Inflammatory macrophage treated with lipopolysaccharide for 4 hours (primary cell): ENCODE data around the gene EGFLAM.

Source experiments
- DNase-seq: peaks from one replicate; pipeline ENCODE4 v3.0.0-alpha.2; 2020

The EGFLAM gene

DNA sequence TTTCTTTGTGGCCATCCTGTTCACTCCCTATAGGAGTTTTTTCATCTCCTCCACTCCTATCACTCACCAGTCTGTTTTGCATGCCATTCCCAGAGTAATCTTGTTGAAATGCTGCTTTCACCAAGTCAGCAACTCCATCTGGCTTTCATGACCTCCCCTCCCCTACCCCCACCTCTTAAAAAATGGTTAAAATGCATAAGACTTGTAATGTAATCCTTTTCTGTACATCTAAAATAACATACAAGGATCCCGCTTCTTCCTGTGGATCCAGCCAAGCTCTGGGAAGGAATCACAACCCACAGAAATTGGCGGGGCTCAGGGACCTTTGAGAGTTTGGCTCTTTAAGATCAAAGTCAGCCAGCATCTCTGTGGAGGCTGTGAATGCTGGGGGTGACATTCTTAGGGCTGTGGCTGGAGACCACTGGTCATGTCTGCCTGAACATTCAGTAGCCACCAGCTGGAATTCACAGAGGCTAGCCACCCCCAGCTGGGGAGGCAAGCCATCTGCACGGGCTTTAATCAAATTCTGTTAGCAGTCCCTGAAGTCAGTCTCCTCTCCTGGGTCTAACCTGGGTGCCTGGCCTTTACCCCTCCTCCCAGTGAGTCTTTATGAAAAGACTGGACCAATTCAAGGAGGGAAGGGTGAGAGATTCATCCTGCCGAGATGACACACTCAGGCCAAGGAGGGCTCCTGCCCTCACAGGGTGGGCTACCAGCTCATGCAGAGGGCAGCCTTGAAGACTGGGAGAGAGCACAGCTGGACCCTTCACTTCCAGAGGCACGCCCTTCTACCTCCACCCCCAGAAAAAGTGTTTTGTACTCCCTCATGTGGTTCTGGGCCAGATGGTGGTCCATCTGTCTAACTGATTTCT is 165.2 kb downstream of the EGFLAM start:
- no peak for DNase-seq

DNA sequence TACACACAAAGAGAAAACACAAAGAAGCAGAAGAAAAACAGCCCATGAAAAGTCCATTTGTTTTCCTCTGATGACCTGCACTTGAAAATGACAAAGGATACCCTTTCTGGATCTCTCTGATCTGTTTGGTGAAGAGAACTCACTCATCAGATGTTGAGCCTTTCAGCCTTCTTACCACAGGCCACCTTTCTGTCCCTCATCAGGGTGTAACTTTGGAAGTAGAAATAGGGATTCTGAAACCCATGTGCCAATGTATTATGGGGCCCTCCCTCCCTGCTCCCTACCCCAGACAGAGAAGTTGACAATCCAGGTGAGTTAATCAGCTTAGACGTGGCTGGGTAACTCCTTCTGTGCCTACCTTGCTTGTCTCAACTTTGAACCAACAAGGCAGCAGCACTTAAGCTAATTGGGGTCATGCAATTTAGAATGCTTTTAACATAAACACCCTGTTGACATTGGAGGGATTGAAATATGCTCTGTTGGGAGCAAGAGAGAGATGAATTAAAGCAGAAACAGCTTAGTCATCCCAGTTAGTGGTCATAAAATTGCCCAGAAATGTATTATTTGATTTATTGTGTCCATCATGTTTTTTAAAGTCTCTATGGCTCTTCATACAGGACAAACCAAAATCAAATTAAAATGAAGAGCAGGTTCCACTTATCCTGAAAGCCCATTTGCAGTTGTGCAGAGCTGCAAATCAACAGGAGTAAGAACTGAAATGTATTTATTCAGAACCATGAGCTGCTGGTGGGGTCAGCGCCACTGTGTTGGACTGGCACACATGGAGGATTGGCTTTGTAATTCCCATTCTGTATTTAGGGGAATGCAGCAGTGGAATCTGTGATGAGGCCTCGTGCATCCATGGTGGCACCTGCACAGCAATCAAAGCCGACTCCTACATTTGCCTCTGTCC is 166.0 kb downstream of the EGFLAM start:
- DNase-seq, result no peak

DNA sequence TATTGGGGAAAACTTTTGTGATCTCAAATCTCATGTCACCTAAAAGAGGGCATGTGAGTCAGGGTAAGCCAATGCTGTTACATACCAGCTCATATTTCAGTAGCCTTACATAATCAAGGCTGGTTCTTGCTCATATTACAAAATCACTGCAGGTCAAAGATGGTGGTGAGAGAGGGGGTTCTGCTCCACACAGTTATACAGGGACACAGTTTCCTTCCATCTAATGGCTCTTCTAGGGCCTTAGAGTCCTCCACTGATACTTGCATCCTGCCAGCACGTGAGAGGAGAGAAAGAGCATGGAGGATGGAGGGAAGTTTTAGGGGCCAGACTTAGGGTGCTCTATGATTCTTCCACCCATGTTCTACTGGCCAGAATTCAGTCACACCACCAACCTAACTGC is 168.1 kb downstream of the EGFLAM start:
- no peak for DNase-seq

DNA sequence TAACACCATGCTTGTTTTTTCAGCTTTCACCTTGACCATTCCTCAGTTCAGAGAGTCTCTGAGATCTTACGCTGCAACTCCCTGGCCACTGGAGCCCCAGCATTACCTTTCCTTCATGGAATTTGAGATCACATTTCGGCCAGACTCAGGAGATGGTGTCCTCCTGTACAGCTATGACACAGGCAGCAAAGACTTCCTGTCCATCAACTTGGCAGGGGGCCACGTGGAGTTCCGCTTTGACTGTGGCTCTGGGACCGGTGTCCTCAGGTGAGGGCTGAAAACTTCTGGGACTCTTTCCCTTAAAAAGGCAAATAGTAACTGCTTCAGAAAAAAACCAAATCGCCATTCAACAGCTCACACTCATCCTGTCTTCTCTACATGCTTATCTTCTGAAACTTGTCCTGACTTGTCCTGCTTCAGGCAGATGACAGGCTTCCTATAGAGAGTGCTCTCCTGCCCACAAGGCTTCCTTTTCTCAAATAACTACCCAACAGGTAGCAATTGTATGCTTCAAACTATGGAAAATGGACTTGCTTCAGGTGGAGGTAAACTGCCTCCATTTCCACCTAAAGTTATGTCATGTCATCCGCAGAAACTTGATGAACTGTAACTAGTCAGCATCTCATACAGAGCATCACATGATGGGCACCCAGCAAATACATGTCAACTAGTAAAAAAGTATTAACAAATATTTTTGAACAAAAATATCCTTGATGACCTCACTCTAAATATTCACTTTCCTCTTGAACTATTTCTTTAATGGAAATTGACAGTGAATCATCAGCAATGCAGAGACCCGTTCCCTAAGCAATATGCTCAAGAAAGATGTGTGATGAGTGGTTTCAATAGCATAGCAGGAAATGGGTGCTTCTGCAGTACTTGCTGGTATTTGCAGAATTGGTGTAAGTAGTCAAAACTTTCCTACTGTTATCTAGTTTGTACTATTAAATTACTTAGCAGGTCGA is 168.9 kb downstream of the EGFLAM start:
- DNase-seq, result no peak

DNA sequence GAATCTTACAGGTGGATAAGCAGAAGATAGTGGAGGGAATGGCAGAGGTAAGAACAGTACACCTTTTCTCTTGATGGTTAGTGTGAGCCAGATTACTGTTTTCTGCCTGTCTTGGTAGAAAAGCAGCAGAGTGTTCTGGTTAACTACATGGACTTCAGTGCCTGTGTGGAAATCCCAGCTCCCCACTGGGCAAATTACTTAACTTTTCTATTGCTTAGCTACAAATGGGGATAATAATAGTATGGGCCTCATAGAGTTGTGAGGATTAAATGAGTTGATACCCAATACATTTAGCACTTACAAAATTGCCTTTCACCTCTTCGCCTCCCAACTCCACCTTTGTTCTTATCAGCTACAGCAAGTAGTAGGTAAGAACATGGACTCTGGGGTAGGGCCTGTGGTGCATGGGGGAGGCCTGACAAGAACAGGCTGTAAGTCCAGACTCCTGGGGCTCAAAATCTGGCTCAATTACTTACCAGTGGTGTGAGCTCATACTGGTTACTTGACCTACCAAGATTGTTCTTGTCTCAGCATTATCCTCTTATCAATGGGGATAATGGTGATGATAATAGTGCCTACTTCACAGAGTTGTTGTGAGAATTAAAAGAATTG is 173.0 kb downstream of the EGFLAM start:
- no peak for DNase-seq

DNA sequence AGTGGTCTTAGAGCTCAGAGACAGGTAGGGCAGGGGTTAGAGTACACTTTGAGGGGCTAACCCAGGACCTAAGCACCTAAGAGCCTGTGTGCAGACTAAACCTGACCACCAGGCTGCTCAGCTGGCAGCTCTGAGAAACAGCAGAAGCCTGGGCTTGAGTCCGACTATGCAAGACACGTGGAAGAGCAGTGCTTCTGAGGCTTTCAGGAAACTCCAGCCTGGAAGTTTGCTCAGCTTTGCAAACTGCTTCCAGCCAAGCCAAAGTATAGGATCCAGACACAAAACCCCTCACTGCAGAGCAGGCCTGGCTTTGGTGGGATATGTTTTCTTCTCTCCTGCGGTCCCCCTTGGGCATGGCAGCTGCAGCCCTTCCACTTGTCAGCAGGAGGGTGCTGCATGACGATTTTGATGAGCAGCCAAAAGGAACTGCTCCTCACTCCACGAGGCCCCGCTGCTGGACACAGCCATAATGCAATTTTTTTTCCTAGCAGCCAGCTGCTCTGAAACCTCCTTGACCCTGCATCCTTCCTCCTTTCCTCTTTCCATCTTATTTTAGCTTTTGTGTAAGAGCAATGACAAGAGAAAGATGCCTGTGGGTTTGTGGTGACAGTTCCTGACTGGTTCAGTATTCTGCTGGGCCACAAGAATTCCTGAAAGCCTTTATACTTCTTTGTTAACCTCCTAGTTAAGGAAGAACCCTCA is 175.0 kb downstream of the EGFLAM start:
- no peak for DNase-seq

DNA sequence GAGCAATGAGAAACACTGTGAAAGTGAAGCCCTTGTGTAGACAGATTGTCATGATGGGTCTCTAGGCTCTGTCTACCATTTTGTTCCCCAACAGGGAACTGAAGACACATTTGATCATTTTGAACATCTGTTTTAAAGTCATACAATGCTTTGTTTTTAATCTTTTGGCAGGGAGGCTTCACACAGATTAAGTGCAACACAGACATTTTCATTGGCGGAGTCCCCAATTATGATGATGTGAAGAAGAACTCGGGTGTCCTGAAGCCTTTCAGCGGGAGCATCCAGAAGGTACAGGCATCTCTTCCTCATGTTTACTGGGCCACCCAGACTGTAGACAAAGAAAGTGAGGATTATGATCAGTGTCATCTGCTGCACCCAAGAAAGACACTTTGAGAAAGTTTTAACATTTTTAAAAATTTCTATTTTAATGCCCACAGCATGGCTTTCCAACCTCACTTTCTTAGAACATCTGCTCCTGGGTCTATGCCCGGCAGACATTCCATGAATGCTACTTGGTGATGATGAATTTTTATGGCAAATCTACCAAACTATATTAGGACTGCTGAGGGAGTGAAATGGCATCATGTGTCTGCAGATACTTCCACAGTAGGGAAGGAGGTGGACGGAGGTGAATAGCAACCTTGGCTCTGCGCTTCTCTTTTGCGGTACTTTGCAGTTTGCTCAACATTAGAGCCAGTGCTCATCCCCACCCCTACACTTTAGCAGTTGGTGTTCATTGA is 176.8 kb downstream of the EGFLAM start:
- DNase-seq, result no peak

DNA sequence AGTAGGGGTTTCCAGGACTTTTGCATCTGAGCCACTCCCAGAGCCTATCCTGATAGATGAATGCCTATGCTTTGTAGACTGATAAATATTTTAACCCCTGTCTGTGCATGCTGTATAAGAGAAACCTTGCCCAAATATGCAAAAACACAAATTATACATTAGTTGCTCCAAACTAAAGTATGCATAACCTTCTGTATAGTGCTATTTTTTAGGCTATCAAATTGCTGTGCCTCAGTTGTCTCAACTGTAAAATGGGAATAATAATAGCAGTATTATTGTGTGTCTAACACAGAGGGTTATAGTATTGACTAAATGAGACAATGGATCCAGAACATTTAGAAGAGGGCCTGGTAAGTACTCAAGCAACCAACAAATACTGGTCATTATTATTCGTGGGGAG is 180.4 kb downstream of the EGFLAM start:
- no peak for DNase-seq

DNA sequence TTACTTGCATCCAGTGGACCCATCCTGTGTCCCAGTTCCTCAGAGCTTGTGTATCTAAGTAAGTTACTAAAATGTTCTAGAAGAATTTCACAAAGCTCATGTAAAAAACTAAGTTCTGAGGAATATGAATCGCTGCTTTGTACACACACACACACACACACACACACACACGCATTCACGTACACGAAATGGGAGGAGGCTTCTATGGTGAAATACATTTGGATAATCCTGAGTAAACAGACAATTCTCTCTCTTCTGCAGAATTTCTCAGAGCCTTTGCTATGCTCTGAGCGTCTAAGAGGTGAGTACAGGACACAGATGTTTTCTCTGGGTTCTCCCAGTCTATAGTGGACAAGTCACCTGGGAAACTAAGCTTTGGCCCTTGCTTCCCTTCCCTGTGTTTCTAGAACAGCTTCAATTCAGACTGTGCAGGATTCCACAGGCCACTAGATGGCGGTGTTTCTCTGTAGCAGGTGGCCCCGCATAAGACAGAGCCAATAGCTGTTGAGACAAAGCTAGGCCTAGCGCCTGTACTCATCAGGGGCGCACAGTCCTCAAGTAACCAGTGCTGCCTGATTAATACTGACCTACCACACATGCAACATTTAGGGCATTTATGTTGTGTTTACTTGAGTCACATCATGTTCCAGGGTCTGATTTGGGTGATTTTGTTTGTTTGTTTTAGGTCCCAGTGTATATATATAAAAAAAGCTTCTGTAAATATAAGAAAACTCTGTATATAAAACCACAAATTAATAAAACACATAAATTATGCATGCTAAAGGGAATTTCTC is 183.3 kb downstream of the EGFLAM start:
- DNase-seq, result peak; percentile 85

DNA sequence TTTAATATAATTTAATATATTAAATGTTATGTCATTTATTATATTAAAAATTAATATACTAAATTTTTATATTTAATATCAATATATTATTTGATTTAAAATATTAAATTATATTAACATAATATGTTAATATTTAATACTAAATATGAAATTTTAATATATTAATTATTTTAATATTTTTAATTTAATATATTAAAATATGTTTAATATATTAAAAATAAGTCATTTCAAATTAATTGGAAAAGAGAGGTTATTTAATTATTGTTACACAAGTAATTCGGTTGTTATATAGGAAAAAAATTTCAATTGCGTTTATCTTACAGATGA is 183.9 kb downstream of the EGFLAM start:
- no peak for DNase-seq

DNA sequence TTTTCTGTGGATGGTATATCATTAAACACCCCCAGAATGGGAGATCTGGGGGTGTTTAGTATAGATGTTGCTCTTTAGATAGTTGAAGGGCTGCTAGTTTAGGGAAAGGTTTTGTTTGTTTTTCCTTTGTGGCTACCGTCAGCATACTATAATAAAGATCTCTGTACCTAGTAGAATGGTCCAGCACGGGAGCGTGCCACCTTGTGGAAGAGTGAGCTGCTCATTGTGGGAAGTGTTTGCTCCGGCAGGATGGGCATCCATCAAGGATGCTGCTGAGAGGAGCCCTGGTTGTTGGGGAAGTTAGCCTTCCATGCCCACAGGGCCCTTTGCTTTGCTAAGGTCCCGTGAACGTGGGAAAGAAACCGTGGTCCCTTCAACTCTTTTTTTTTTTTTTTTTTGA is 185.0 kb downstream of the EGFLAM start:
- no peak for DNase-seq

DNA sequence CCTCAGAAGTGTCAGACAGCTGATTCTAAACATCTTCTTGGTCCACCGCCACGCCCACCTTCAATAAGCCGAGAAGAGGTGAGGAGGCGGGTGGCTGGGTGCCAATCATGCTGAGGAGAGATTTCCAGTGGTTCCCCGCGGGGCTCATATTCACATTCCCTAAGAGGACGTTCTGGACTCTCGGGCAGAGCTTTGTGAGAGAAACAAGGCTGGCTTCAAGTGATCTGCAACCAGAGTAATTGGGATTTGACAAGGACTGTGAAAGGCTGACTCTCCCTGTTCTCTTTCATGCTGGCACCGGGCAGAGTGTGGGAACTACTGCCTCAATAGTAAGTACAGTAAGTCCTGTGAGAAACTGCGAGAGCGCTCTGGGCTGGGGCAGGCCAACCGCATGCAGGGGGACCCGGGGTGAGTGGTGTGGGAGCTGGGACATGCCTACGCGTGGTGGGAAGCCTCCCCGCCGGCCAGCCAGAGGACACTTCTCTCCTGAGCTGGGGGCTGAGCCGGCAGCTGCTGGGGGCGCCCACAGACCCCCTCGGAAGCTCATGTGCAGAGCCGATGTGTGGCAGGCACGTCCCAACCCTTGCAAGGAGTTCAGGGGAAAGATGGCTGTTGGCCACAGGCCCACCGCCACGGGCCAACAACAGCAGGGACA is 187.1 kb downstream of the EGFLAM start:
- no peak for DNase-seq

DNA sequence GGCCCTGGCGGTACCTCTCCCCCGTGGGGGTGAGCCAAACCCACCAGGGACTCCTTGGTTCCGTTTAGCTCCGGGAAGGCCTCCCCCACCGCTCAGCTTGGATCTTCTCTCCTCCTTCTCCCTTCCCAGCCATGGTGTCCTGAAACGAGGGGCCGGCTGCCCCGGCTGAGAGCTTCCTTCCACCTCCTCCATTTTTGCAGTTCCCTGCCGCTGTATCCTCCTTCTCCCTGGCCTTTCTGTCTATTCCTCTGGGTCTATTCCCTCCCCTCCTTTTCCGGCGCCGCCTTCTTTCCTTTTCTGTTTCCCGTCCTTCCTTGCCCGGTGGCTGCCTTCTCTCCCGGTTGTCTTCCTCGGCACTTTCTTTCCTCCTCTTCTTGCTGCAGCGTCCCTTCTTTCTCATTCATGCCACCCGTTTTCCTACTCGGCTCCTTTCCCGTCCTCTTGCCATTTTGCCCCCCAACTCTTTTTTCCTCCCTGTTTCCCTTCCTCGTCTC is 187.7 kb downstream of the EGFLAM start:
- no peak for DNase-seq

DNA sequence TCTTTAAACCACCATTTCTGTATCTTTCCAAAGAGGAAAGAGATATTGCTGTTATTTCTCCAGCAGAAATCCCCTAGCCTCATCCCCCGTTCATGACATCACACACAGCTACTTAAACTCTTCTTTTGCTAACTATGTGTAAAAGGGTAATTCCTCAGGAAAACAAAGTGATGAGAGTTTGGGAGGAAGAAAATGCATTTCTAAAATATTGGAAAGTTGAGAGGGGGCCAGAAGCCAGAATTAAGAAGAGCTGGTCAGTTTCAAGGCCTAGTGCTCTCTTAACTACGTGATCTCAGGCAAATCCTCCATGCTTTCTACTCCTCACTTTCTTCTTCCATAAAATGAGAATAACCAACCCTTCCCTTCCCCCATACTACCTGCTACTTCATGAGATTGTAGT is 188.7 kb downstream of the EGFLAM start:
- no peak for DNase-seq

DNA sequence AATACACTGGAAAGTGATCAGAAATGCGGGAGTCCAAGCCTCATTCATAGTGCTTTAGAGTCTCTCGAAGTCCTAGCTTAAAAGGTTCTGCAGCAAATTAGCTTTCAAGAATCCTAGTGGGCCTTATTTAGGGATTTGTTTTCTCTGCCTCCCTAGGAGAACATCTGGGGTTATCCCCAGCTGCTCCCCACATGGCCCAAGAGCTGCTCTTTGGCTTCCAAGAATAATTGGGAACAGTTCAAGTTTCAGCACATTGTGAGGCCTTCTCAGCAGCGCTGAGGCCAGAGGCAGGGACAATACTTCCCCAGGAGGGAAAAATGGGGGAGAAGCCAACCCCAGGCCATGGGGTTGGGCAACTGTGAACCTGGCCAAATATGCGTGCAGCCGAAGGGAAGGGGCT is 189.4 kb downstream of the EGFLAM start:
- no peak for DNase-seq

DNA sequence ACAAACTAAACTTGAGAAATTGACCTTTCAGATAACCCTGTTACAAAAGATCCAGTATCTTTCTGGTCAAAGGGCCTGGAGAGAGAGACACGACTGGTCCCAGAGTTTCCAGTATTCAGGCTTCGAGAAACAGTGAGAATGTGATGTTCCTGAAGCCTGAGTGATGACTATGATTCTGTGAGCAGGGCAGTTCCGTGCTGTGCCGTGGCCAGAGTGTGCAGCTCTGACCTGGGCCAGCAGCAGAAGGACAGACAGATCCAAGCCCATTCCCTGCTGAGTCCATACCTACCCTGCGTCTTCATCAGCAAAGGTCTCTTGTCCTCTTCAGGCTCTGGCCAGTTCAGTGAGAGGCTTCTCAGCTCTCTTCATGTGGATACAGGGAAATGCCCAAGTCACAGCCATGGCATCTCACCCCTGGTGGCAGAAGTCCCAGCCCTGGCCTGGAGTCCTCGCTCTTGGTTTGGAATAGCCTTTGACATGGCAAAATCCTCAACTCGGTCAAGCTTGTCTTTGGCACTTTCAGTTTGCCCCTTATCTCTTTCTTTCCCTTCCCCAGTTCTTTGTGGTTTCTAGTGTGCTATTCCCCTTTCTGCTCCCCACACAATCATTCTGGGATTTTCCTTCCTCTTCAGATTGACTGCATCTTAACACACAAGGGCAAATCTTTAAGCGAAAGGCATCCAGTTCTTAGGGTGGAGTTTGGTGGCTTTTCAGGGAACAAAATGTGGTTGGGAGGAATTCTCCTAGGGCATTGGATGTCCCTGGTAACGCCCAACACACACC is 190.4 kb downstream of the EGFLAM start:
- DNase-seq, result no peak

DNA sequence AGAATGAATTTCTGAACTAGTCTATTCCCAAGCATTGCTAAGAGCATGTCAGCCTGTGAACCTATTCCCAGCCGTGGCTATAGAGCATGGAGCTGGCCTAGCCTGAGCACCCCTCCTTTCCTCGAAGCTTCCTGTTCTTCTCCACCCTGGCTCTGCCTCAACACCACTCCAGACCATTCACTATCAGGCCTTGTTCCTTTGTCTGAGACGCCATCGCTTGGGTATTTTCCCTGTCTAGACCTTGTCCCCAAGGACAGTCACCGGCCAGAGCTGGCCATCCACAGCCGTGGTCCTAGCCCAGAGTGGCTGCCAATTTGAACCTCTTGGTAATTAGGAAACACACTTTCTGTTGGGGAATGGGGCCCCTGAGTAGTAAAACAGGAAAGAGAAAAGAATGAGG is 192.3 kb downstream of the EGFLAM start:
- no peak for DNase-seq

DNA sequence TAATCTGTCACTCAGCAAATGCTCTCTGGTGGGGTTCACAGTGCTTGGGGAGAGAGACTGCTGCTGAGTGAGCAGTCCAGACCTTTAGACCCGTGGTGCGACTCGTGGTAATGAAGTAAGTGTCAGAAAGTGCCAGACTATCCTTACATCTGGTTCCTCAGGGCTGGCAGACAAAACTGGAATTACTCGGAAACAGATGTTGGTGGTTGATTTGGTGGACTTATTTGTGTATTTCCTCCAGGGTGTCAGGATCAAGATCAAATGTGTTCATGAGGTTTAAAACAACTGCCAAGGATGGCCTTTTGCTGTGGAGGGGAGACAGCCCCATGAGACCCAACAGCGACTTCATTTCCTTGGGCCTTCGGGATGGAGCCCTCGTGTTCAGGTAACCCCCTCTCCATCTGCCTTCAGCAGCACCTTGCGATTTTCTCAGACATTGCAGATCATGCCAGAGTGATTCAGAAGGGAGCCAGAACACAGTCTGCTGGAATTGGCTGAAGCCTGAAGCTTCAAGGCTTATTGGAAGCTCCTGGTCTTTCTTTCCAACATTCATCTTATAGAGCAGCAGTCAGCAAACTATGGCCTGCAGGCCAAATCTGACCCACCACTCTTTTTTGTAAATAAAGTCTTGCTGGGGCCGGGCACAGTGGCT is 192.8 kb downstream of the EGFLAM start:
- no peak for DNase-seq
